Right hindlimb (tissue), 1 donor: ENCODE results near the gene CCDC149.
"Not testable (repeated sequence)": the region's sequence is repeated elsewhere in the genome, so short reads cannot be mapped to it uniquely, and the experiment has no call there.

Experiments used
- DNase-seq: peaks from one replicate; pipeline ENCODE4 v3.0.0-alpha.2; 2018

The CCDC149 gene

GRCh38 chr4:24915121-24915922 lies 2.5 kb upstream of the CCDC149 start:
- DNase-seq, result no peak

DNA sequence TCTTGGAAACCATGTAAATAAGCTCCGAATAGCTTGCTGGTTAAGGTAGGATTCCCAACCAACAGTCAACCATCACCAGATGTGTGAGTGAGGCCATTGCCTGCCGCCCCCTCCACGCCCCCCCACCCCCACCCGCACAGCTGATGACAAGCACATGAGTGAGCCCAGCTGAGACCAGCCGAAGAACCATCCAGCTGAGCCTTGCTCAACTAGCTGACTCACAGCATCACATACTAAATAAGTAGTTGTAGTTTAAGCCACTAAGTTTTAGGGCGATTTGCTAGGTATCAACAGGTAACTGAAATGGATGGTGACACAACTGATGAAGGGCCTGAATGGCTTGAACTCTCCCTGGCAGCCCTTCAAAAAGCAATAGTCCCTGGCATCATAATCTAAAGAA lies 1.6 kb upstream of the CCDC149 start:
- no peak for DNase-seq

DNA sequence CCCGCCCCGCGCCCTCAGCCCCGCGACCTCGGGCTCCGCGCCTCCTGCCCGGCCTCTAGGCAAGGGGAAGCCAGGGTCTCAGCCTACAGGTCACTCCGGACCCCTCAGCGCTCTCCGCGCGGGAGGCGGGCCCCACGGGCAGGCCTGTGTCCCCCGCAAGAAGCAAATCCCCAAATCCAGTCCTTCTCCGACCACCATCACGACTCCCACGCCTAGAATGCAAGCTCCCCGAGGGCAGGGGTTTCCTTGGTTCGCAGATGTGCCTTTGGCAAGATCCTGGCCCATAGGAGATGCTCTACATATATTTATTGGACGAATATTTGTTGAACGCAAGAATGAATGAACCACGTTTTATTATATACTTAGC lies 260 bp upstream of the CCDC149 start:
- no peak for DNase-seq

DNA sequence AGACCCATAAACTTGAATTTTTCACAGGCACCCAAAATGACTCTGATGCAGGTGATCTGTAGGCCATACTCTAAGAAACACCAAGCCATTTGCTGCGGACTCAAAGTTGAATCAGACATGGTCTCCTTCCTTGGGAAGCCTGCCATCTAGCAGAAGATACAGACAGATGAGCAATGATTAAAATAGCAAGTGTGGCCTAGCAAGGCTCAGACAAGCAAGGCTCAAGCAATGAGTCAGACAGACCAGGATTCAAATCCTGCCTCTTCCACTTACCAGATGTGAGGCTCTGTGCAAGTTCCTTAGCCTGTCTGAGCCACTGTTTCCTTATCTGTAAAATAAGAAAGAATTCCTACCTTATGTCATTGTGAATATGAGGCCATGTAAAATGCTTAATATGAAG lies 2.3 kb downstream of the CCDC149 start:
- no peak for DNase-seq

- DNase-seq, result not testable (repeated sequence)
Observed at GRCh38 chr4:24909606-24910005, 3.2 kb downstream of the CCDC149 start.

GRCh38 chr4:24897639-24898038 lies 15.2 kb downstream of the CCDC149 start:
- no peak for DNase-seq

DNA sequence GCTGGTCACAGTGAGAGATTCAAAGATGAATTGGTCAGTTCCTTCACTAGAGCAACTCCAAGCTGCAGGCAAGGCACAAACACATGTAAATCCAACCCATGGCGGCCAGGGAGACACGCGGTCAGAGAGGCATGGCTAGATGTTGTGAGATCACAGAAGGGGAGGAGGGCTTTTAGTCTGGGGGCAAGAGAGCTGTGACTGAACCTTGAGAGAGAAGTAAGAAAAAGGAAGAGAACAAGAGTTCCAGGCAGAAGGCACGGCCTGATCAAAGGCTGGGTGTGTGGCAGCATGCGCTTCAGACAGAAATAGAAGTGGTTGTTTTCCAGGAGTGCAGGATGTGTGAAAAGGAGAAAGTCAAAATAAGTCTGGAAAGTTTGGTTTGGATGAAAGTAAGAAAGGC lies 15.9 kb downstream of the CCDC149 start:
- DNase-seq, result no peak

- no peak for DNase-seq
Observed at GRCh38 chr4:24896056-24896455, 16.8 kb downstream of the CCDC149 start.

DNA sequence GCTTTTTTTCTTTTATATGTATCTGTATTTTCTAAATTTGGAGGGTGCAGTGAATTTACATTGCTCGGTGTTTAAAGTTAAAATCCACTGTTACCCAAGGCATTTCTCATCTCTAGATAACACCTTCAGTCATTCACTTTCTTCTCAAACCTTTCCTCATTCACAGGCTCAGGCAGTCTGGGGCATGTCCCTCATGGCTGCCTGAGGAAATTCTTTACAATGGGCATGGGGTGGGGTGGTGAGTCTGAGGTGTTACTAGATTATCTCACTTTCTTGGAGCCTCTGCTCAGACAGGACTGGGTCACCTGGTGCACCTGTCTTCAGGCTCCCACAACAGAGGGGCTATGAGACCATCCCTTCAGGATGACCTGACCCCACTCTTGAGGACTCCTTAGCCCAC lies 17.4 kb downstream of the CCDC149 start:
- no peak for DNase-seq

DNA sequence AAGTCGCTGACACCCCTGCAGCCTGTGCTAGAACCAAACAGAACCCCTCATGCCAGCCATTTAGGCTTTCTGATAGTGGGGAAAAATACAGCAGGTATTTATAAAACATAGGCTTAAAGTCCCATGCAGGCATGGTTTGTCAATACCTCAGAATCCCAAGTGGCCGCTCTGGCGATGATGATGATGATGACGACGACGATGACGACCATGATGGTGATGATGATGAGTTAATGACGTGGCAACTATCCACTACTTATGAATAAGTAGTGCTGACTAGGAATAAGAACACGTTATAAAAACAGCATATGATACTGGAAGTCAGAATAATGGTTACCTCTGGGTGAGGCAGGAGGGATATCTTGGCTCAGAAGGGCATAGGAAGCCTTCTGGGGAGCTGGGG lies 18.0 kb downstream of the CCDC149 start:
- DNase-seq, result no peak

DNA sequence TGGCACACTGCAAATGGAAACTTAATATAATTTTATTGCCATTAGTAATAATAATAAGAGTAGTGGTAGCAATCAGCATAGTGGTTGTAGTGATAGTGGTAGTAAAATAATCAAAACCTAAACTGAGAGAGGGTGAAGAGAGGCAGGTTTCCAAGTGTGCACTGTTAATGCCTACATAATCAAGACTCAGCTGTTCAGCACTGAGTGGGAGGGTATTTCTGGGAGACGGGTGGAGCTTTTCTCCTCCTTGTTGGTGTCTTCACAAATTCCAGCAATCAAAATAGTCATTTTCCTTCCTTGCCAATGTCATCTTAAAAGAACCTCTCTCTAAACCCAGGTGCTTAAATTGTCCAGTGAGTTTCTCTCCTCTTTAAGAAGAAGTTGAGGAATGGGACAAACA lies 18.6 kb downstream of the CCDC149 start:
- no peak for DNase-seq

DNA sequence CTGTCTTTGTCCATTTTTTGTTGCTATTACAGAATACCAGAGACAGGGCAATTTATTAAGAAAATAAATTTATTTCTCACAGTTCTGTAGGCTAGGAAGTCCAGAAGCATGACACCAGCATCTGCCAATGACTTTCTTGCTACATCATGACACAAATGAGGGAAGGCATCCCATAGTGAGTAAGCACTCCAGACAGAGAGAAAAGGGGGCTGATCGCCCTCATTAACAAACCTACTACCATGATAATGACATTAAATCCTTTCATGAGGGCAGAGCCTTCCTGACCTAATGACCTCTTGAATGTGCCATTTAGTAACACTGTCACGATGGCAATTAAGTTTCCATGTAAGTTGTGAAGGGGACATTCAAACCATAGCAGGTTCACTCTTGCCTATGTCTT lies 20.1 kb downstream of the CCDC149 start:
- DNase-seq, result no peak

DNA sequence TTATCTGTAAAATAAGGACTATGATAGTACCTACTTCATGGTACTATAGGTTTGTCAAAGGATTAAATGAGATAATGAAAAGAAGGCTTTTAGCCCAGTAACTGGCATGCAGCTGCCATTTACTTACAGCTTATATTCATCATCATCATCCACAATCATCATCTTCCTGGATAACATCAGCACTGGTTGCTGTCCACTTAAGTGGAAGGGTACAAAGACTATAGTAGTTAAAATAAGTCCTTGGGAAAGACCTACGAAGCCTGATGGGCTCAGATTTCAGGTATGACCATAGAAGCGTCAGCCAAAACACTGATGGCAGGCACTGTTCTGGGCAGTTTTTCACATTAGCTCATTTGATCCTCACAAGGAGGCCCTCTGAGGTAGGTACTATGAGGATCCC lies 20.6 kb downstream of the CCDC149 start:
- no peak for DNase-seq

DNA sequence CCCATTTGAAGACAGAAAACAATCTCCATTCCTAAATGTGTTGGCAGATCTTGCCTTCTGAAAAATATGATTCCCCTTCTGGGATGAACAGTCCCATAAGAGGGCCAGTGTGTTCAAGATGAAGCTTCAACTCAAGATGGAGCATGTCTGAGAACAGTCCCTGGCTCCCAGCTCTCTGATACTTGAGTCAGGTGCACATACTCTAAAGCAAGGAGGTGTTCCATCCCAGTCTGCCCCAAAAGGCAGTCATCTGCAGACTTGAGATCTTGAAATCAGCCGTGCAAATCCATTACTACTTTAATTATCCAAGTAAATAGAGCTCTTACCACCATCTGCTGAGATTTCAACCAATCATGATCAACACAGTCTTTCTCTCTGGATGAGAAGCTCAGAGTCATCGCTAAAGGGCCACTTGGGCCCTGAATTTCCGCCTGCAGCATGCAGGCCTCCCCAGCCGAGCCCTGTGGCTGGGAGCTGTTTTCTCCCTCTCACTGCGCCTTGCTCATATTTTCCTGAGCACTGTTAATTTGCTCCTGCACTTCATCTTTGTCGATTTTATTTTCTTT lies 22.2 kb downstream of the CCDC149 start:
- no peak for DNase-seq

- DNase-seq, result no peak
Observed at GRCh38 chr4:24889991-24890390, 22.9 kb downstream of the CCDC149 start.

DNA sequence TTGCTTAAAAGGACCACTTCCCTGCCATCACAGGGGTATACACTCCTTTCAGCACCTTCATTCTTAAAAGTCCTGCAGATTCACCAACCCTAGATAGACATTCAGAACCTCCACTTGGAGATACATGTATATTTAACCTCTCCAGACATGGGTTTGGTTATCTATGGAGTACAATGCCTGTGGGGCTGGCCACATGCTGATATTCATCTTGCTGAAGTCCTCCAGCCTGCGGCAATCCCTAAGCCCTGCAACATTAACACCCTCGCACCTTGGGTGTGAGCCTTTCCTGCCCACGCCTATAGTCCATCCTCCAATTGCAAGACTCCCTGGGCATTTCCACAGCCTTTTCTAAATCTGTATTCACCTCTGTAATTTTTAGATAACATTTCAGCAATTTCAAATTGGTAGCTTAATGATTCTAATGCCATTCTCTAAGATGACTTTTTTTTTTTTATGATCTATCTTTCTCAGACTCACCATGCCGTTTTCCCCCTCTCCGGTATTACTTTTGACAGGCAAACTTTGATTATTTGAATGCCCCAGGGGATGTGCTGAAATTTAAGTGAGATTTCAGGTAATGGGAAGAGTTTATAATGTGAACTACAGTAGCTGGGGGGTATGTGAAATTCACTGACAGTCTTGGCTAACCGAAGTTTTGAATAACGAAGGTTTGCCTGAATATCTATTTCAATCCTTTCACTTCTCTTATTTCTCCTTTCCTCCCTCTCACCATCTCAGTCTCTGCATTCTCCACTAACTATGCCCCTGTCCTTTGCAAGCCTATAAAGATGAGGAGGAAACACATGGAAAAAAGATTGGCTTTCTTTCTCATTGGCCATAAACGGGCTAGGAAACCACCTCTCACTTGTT lies 24.1 kb downstream of the CCDC149 start:
- DNase-seq, result no peak

- no peak for DNase-seq
Observed at GRCh38 chr4:24887881-24888430, 24.9 kb downstream of the CCDC149 start.

DNA sequence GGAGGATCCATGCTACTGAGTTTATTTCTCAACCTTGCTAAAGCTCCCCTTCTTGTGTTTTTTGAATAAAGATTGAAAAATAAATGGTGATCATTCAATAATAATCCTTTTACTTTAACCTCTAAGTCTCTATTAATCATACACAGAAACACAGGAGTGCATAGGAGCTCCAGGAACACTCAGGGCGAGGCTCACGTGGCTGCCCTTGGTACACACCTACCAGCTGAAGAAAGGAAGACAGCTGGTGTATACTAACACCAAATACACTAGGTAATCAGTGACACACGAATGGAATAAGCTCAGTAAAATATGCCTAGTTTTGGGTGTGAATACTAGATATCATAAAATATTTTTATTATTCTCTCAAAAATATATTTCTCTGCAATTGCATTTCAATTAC lies 26.2 kb downstream of the CCDC149 start:
- no peak for DNase-seq

- DNase-seq, result no peak
Observed at GRCh38 chr4:24885342-24885741, 27.5 kb downstream of the CCDC149 start.

- DNase-seq, result no peak
Observed at GRCh38 chr4:24884902-24885301, 27.9 kb downstream of the CCDC149 start.

DNA sequence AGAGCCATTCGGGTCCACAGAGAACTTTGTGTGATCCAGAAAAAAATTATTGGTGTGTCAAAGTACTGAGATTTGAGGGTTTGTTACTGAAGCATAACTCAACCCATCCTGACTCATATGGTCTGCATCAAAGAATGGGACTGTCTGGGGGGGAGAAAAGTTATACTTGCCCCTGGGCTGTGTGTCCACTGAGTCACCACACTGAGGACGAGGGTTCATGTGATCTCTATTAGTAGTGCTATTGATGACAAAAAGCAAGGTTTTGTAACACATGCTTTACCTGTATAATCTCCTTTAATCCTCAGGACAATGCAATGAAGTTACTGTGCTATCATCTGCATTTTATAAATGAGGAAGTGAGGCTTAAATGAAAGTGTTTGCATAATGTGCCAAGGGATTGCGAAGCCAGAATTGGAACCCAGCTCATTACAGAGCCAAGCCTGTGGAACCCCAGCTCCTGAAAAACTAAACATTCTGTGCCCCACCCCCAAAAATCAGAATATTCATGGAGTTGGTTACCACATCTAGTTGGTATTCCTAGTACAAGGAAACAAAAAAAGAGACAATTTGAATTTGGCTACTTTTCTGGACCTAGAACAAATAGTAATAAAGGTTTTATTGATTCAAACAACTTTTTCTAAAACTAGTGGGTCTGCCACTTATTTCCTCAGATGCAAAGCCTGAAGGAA lies 31.2 kb downstream of the CCDC149 start:
- DNase-seq, result no peak

DNA sequence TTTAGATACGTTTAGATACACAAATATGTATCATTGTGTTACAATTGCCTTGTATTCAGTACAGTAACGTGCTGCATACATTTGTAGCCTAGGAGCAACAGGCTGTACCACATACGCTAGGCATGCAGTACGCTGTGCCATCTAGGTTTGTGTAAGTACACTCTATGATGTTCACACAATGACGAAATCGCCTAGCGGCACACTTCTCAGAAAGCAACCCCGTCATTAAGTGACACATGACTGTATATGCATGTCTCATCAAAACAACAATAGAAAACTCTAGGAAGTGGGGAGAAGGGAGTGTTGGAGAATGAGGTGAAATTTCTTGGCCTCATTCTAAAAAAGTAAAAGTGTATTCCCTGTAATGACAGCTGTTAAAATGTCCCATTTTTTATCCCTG lies 32.7 kb downstream of the CCDC149 start:
- DNase-seq, result no peak

GRCh38 chr4:24878636-24879016 lies 34.2 kb downstream of the CCDC149 start:
- DNase-seq, result no peak
